GM23248 (cell line): ENCODE results near the gene SGMS1.

Experiments
- EZH2 ChIP-seq: fragments of 200-600 bp; sonication (generic); IDR thresholded peaks from 2 replicates; pipeline ENCODE4 v1.6.1; 2018; ENCODE audit warnings: antibody characterized with exemption, mild to moderate bottlenecking; ENCODE audit not compliant: insufficient read depth, poor library complexity, severe bottlenecking
- EZH2phosphoT487 ChIP-seq: fragments of 200-600 bp; sonication (generic); IDR thresholded peaks from 2 replicates; pipeline ENCODE4 v1.6.1; 2018; ENCODE audit warnings: antibody characterized with exemption, moderate library complexity, mild to moderate bottlenecking, low read depth; ENCODE audit not compliant: insufficient read depth

DNA sequence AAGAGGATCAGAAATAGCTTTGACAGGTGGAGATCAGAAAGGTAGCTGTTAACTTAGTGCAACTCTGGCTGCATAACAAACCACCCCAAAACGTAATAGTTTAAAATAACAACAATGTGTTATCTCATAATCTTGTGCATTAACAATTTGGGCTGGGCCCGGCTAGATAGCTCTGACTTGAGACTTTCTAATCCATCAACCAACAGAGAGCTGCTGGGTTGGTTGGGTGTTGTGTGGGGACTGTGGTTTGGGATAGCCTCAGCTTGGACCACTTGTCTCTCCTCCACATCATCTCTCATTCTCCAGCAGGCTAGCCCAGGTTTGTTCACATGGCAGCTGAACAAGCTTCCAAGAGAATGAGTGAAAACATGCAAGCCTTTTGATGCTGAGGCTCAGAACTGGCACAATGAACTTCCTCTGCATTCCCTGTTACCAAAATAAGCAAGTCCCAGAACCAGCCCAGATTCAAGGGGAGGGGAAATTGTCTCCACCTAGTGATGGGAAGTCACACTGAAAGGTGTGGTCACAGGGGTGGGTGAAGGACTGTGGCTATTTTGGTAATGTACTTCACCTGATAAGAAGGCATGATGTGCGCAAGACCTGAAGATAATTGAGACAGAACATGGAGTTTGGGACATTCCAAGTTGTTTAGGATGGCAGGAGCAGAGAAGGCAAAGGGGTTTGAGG lies 352.0 kb downstream of the SGMS1 start:
- TF ChIP-seq EZH2, result no peak
- TF ChIP-seq EZH2phosphoT487, result no peak
